ENCODE measurements around the gene CEP76.

CEP76 gene

DNA sequence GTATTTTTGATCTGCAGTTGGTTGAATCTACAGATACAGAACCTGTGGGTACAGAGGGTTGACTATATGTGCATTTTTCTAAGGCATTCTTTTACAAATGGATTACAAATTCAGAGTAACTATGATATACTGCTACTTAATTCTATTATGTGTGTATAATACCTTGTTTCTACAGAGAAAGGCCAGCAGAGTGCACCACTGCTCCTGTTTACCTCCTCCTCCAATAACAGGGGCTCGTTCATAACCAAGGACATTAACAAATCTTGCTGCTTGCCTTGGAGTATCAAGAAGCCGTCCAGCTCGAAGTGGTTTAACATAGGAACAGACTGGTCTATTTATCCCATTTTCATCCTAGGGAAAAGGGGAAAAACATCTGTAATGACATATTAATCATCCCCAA is 16.4 kb downstream of the CEP76 start:
- H3K4me3 ChIP-seq (replicated peaks in 1 of 2; ENCODE audit: low read depth in 2 of 2, low read length in 2 of 2), result no peak overlapping the region
- TF ChIP-seq, protein P1, sequence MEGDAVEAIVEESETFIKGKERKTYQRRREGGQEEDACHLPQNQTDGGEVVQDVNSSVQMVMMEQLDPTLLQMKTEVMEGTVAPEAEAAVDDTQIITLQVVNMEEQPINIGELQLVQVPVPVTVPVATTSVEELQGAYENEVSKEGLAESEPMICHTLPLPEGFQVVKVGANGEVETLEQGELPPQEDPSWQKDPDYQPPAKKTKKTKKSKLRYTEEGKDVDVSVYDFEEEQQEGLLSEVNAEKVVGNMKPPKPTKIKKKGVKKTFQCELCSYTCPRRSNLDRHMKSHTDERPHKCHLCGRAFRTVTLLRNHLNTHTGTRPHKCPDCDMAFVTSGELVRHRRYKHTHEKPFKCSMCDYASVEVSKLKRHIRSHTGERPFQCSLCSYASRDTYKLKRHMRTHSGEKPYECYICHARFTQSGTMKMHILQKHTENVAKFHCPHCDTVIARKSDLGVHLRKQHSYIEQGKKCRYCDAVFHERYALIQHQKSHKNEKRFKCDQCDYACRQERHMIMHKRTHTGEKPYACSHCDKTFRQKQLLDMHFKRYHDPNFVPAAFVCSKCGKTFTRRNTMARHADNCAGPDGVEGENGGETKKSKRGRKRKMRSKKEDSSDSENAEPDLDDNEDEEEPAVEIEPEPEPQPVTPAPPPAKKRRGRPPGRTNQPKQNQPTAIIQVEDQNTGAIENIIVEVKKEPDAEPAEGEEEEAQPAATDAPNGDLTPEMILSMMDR (IDR thresholded peaks at IDR 0.05; ENCODE audit: low read depth, low read length), result no peak
- peak; percentile 40 to 43 for DNase-seq (ENCODE audit: low read depth in 2 of 2)

DNA sequence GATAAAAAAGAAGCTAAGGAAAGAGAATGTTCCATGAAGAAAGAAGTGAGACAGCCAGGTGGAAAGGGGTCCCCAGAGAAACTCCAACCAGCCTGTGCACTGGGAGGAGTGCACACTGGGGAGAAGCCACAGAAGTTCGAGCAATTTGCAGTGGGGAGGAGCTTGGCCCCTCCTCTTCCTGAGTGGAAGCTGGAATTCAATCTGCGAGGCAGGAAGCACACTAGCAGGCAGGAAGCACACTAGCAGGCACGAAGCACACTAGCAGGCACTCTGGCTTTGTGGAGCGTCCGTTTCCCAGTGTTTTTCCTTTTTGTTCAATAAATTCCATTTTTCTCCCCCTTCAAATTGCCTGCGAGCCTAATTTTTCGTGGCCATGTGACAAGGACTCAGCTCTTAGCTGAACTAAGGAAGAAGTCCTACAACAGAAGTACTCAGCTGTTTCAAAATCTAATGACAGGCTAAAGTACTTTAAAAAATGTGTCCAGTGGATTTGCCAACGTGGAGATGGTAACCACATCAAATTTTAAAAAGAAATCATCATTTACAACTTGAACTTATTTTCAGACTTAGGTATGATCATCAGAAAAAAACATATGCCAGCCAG is 23.2 kb downstream of the CEP76 start:
- TF ChIP-seq, protein P1 (IDR thresholded peaks at IDR 0.05; ENCODE audit: low read depth, low read length), result no peak
- H3K4me3 ChIP-seq (replicated peaks in 1 of 2; ENCODE audit: low read depth in 2 of 2, low read length in 2 of 2), result no peak overlapping the region

DNA sequence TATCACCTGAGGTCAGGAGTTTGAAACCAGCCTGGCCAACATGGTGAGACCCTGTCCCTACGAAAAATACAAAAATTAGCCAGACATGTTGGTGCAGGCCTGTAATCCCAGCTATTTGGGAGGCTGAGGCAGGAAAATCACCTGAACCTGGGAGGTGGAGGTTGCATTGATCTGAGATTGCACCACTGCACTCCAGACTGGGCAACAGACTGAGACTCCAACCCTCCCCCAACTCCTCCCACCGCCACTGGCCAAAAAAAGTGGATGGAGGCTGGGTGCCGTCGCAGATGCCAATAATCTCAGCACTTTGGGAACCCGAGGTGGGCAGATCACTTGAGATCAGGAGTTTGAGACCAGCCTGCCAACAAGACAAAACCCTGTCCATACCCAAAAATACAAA is 34.5 kb downstream of the CEP76 start:
- H3K4me3 ChIP-seq (replicated peaks in 1 of 2; ENCODE audit: low read depth in 2 of 2, low read length in 2 of 2), result no peak overlapping the region
- DNase-seq (ENCODE audit: low read depth in 2 of 2), result no peak
- TF ChIP-seq, protein P1 (IDR thresholded peaks at IDR 0.05; ENCODE audit: low read depth, low read length), result no peak

More for the DNA sequence above, 23.2 kb downstream of the CEP76 start:
- peak; percentile 62 to 73 for DNase-seq (ENCODE audit: low read depth in 2 of 2)

DNA sequence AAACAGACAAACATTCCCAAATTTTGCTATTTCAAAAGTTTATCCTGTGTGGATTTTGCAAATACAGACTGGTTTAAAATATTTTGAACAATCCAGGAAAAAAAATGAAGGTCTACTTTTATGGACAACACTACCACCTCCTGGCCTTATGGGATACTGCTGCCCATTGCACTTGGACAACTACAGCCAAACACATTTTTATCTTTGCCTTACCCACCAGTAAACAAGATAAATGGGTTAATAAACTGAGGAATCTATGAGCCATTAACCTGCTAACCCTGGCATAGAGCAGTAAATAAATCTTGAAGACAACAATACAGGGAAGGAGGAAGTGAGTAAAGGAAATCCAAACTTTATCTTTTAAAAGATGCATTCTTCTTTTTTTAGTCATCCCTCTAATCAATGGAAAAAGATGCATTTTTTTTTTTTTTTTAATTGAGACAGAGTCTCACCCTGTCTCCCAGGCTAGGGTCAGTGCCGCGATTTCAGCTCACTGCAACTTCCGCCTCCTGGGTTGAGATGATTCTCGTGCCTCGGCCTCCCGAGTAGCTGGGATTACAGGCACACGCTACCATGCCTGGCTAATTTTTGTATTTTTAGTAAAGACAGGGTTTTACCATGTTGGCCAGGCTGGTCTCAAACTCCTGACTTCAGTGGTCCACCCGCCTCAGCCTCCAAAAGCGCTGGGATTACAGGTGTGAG is 42.5 kb downstream of the CEP76 start:
- no peak overlapping the region for H3K4me3 ChIP-seq (replicated peaks in 1 of 2; ENCODE audit: low read depth in 2 of 2, low read length in 2 of 2)
- DNase-seq (ENCODE audit: low read depth in 2 of 2), result peak; percentile 76 to 82
- TF ChIP-seq, protein P1 (IDR thresholded peaks at IDR 0.05; ENCODE audit: low read depth, low read length), result peak; percentile 90

DNA sequence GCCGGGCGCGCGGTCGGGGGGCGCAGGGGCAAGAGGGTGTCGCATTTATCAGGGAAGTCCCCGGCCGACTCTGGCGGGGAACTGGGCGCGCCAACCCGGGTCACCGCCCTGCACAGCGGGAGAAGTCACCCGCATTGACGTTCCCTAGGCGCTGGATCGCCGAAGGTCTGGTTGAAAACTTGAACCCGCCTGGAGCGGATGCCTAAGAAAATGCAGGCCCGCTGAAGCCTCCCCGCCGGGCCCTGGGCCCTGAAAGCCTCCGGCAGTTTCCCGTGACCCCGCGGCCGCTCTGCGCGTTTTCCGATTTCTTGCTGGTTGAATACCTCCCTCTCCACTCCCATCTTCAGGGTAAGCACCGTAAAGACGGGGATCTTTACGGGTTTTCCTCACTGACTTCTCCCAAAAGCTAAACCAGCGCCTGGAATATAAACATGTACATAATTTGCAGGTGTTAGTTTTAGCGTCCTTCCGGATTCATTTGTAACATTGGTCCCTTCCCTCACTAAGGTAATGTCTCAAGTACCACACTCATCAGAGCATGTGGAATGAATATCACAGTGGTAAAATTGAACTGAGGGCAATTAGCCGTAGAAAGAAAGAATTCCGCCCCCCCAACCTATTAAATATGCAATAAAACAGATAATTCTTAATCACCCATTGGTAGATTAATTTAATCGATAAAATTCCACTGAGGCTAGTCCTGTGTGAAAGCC is 43.9 kb downstream of the CEP76 start:
- TF ChIP-seq, protein P1 (IDR thresholded peaks at IDR 0.05; ENCODE audit: low read depth, low read length), result no peak
- H3K4me3 ChIP-seq (replicated peaks in 1 of 2; ENCODE audit: low read depth in 2 of 2, low read length in 2 of 2), result peak overlapping the region; percentile 54 to 66
- peak; percentile 55 to 57 for DNase-seq (ENCODE audit: low read depth in 2 of 2)

DNA sequence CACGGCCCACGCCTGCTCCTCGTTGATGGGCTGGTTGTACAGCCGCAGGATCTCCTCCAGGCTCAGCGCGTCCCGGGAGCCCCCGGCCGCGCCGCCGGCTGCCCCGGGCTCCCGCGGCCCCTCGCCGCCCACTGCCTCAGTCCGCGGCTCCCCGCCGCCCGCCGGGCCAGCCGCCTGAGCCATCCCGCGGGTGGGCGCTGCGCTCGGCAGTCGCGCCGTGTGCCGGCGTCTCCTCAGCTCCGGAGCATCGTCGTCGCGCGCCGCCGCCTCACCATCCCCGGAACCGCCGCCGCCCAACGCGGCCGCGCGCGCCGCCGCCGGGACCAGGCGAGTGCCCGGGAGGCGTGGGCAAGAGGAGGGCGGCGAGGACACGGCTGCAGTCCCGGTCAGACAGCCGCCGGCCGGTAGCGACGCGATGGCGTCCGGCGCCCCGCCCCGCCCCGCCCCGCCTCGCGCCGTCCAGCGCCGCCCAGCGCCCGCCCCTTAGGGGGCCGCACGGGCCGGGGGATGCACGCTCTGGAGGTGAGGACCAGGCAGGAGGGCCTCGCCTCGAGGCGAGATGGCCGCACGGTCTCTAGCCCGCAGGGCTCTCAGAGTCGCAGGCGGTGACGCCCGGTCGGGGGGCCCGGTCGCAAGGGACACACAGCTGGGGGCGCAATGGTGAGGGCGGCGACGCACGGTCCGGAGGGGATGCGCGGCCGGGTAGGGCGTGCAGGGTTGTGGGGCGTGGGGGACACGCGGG is 44.7 kb downstream of the CEP76 start, which contains the start of gene SPIRE1:
Gene SPIRE1 (minus strand): TSS at position 424 of the 742 bp plus-strand sequence. CDS start 241 bp downstream, at position 183.
- TF ChIP-seq, protein P1 (IDR thresholded peaks at IDR 0.05; ENCODE audit: low read depth, low read length), result no peak
- peak within 1 kb of the TSS; percentile 66 to 67 for H3K4me3 ChIP-seq (replicated peaks in 1 of 2; ENCODE audit: low read depth in 2 of 2, low read length in 2 of 2)
- DNase-seq (ENCODE audit: low read depth in 2 of 2), result peak; percentile 51 to 76

Data from cardiac fibroblast (primary cell).